Astrocyte (in vitro differentiated cells and primary cell): Measurements from ENCODE around the gene TNFRSF1B.

Source experiments
- CTCF ChIP-seq: IDR thresholded peaks from 2 replicates; pipeline ENCODE4 v1.5.1; 2011; ENCODE audit warnings: low read depth, mild to moderate bottlenecking, inconsistent platforms, low read length, moderate library complexity; ENCODE audit not compliant: insufficient read depth
- EZH2 ChIP-seq: IDR thresholded peaks from 2 replicates; pipeline ENCODE4 v1.6.1; 2012; ENCODE audit warnings: mild to moderate bottlenecking, low read length, inconsistent platforms; ENCODE audit not compliant: insufficient read depth

GRCh38 chr1:12171206-12172041 is 4.6 kb downstream of the TNFRSF1B start:
- TF ChIP-seq CTCF (no peak), EZH2 (no peak)
